GM18520 (cell line): Measurements from ENCODE around the gene TIMMDC1.
"Not testable (repeated sequence)": the region's sequence is repeated elsewhere in the genome, so short reads cannot be mapped to it uniquely, and the experiment has no call there.

Experiments
- ATAC-seq: cut with Tn5 transposase; IDR thresholded peaks from one replicate; pipeline ENCODE4 v1.9.1; 2021; ENCODE audit not compliant: unreplicated experiment

TIMMDC1 gene

GRCh38 chr3:119508172-119508845 is 10.0 kb downstream of the TIMMDC1 start:
- peak; percentile 55 for ATAC-seq

- no peak for ATAC-seq
These were observed 12.3 kb downstream of the TIMMDC1 start for GRCh38 chr3:119510690-119511089.

GRCh38 chr3:119514637-119515036 is 16.3 kb downstream of the TIMMDC1 start:
- no peak for ATAC-seq

GRCh38 chr3:119517112-119517511 is 18.8 kb downstream of the TIMMDC1 start:
- no peak for ATAC-seq

GRCh38 chr3:119518026-119518425 is 19.7 kb downstream of the TIMMDC1 start:
- no peak for ATAC-seq

GRCh38 chr3:119524931-119525662 is 26.8 kb downstream of the TIMMDC1 start:
- ATAC-seq: no peak

GRCh38 chr3:119527714-119528113 is 29.4 kb downstream of the TIMMDC1 start:
- no peak for ATAC-seq

- no peak for ATAC-seq
These were observed 31.5 kb downstream of the TIMMDC1 start for GRCh38 chr3:119529883-119530282.

GRCh38 chr3:119530456-119530855 is 32.1 kb downstream of the TIMMDC1 start:
- ATAC-seq: no peak

- ATAC-seq: no peak
These were observed 32.8 kb downstream of the TIMMDC1 start for GRCh38 chr3:119531151-119531550.

GRCh38 chr3:119534296-119534695 is 35.9 kb downstream of the TIMMDC1 start:
- ATAC-seq: no peak

- ATAC-seq: no peak
These were observed 38.4 kb downstream of the TIMMDC1 start for GRCh38 chr3:119536757-119537156.

GRCh38 chr3:119538772-119539171 is 40.4 kb downstream of the TIMMDC1 start:
- no peak for ATAC-seq

GRCh38 chr3:119541547-119541946 is 43.2 kb downstream of the TIMMDC1 start:
- ATAC-seq: no peak

- no peak for ATAC-seq
These were observed 43.9 kb downstream of the TIMMDC1 start for GRCh38 chr3:119542168-119542767.

- ATAC-seq: no peak
These were observed 44.8 kb downstream of the TIMMDC1 start for GRCh38 chr3:119543147-119543546.

- ATAC-seq: no peak
These were observed 48.9 kb downstream of the TIMMDC1 start for GRCh38 chr3:119547227-119547626.

GRCh38 chr3:119548341-119548740 is 50.0 kb downstream of the TIMMDC1 start:
- ATAC-seq: no peak

- ATAC-seq: peak; percentile 31
These were observed 52.0 kb downstream of the TIMMDC1 start for GRCh38 chr3:119550192-119550910.

GRCh38 chr3:119551598-119551997 is 53.3 kb downstream of the TIMMDC1 start:
- ATAC-seq: no peak

- not testable (repeated sequence) for ATAC-seq
These were observed 54.6 kb downstream of the TIMMDC1 start for GRCh38 chr3:119552928-119553327.
